Activated naive CD4-positive, alpha-beta T cell treated with anti-CD3 and anti-CD28 coated beads, Interleukin-2, amount 10 ng/mL, durations not matched to agents 5 hours and 36 hours (primary cell): ENCODE results near the gene PPP2R3B. TPM values are rescaled to one million over a fixed set of nuclear protein-coding genes. Genes with fewer than 3 reads are reported as not detected.

Source experiments
- total RNA-seq, 2 experiments: library from RNA; stranded (reverse); gene quantifications; one replicate each; pipeline ENCODE4 v1.2.3, GENCODE V29; 2021

Gene PPP2R3B, protein sequence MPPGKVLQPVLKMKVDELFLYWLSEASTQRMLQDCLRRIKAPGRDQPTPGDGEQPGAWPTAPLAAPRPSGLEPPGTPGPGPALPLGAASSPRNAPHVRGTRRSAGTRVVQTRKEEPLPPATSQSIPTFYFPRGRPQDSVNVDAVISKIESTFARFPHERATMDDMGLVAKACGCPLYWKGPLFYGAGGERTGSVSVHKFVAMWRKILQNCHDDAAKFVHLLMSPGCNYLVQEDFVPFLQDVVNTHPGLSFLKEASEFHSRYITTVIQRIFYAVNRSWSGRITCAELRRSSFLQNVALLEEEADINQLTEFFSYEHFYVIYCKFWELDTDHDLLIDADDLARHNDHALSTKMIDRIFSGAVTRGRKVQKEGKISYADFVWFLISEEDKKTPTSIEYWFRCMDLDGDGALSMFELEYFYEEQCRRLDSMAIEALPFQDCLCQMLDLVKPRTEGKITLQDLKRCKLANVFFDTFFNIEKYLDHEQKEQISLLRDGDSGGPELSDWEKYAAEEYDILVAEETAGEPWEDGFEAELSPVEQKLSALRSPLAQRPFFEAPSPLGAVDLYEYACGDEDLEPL
- 10 to 100 TPM; 35.1 to 35.8 TPM for total RNA-seq

DNA sequence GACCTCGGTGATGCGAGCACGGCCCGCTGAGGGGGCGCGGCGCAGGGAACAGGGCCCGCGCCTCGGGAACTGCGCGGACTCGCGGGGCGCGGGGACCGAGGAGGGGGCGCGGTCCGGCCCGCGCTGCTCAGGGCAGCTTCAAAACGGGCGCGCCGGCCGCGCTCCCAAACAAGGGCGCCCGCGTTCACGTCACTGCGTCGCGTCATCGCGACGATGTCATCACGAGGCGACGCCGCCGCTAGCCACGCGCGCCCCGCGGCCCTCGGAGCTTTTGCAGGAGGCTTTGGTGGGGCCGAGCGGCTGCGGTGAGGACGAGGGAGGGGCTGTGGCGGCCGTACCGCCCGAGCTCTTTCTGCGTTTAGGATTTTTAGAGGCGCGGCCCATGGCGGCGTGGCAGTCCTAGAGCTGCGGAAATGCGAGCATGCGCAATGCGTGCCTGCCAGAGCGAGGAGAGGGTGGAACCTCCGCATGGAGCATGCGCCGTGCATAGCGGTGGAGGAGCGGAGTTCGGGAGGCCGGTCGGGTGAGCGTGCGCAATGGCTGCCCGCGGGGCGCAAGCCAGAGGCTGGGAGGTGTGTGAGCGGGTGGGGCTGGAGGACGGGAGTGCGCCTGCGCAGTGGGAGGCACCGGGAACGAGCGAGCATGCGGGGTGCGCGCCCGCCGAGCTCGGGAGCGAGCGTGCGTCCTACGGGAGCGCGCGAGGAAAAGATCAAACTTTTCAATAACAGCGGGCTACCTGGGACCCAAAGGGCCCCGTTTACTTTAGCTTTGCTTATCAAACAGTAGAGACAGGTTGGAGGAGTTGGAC, at the start of gene PPP2R3B:
PPP2R3B (minus strand) TSS at position 140 of the 808 bp plus-strand sequence. CDS start 216 bp downstream, outside the sequence.

DNA sequence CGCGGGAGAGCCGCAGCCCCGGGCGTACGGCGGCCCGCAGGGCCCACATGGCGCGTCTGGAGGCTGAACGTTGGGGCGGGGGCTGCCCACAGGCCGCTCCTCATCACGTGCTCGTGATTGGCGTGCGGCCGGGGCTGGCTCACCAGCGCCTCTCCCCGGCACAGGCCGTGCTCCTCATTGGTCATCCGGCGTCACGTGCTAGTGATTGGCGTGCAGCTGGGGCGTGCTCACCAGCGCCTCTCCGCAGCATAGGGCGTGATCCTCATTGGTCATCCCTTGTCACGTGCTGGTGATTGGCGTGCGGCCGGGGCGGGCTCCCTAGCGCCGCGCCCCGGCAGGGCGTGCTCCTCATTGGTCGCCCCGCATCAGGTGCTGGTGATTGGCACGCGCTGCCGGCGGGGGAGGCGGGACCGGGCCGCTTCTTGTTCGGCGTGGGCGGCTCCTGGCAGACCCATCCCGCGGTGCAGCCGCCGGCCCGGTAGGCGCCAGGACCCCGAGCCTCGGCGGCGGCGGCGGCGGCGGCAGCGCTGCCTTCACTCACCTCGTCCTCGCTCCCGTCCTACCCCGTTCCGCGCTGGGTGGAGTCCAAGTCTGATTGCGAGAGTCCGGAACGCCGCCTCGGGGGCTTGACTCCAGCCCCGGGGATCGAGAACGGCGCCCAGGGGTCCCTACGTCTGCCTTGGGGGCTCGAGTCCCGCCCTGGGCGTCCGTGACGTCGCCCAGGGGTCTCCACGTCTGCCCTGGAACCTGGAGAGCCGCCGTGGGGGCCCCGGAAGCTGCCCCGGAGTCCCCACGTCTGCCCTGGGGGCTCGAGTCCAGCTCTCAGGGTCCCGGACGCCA, 67.7 kb downstream of the PPP2R3B start, which contains the start of gene GTPBP6:
GTPBP6 (minus strand) TSS at position 58 of the 840 bp plus-strand sequence; CDS start at position 49, 9 bp downstream.

Other genes starting within 250 kb of the PPP2R3B start
- 10 to 100 TPM; 35.6 to 40.0 TPM for gene PLCXD1, start 105.5 kb downstream of the PPP2R3B start, total RNA-seq
- gene GTPBP6, start 68.1 kb downstream of the PPP2R3B start, total RNA-seq: 10 to 100 TPM; 61.0 to 66.0 TPM
- not detected for gene SHOX, start 243.9 kb upstream of the PPP2R3B start, total RNA-seq